ENCODE results near the gene ENHO.

- TF ChIP-seq CTCF (optimal IDR thresholded peaks at IDR 0.05 in 1 of 3, IDR thresholded peaks at IDR 0.05 in 1 of 3, conservative IDR thresholded peaks at IDR 0.05 in 1 of 3; ENCODE audit: extremely low read depth in 1 of 3, insufficient read depth in 2 of 3, low read length in 3 of 3) (peak; percentile 83 to 97 (median 90)), EZH2 (IDR thresholded peaks at IDR 0.05; ENCODE audit: low read length) (no peak)
Measured at GRCh38 chr9:34547960-34548611, 25.3 kb upstream of the ENHO start.

All from keratinocyte (primary cell).